T-helper 17 cell (primary cell): ENCODE results near the gene FKBP6. TPM values are rescaled to one million over a fixed set of nuclear protein-coding genes. Genes with fewer than 3 reads are reported as not detected.
"Not testable (repeated sequence)": the region's sequence is repeated elsewhere in the genome, so short reads cannot be mapped to it uniquely, and the experiment has no call there.

Source experiments
- ATAC-seq: fragments of 150-1000 bp; cut with Tn5 transposase; 2 replicates; pipeline ENCODE4 v1.10.0; 2021; ENCODE audit warnings: mild to moderate bottlenecking, moderate library complexity
- DNase-seq, 3 donors: peaks; one replicate each; pipeline versions ENCODE4 v3.0.0 to v3.0.0-alpha.2; 2020 to 2021
- H3K9me3 ChIP-seq: one replicate; pipeline ENCODE4 v1.7.0; 2013; ENCODE audit warnings: low read length, mild to moderate bottlenecking; ENCODE audit not compliant: control insufficient read depth, poor library complexity, severe bottlenecking
- H3K27ac Mint-ChIP-seq: one replicate; pipeline ENCODE4 v1.8.0; 2022; ENCODE audit warnings: mild to moderate bottlenecking, moderate library complexity, mixed read lengths
- H3K27me3 Mint-ChIP-seq: one replicate; pipeline ENCODE4 v1.8.0; 2022; ENCODE audit warnings: mixed read lengths
- H3K36me3 Mint-ChIP-seq: one replicate; pipeline ENCODE4 v1.8.0; 2022; ENCODE audit warnings: low read depth, mixed read lengths
- H3K4me1 Mint-ChIP-seq: one replicate; pipeline ENCODE4 v1.8.0; 2022; ENCODE audit warnings: mild to moderate bottlenecking, mixed read lengths
- H3K4me3 Mint-ChIP-seq: one replicate; pipeline ENCODE4 v1.8.0; 2022; ENCODE audit warnings: mild to moderate bottlenecking, moderate library complexity, mixed read lengths
- total RNA-seq, 4 donors: library from RNA in 2 of 4; stranded (reverse) in 2 of 4; gene quantifications; one replicate each; pipeline ENCODE4 v1.2.3 and lab custom pipeline; 2022 to 2026

FKBP6 gene
- total RNA-seq, 2 donors from 2014 or later, result not detected

GRCh38 chr7:73369622-73370021 lies 41.7 kb downstream of the FKBP6 start:
- H3K4me3 Mint-ChIP-seq, result no peak overlapping the region
- ATAC-seq (no peak), DNase-seq (no peak)
- H3K27ac Mint-ChIP-seq, result no peak overlapping the region
- H3K27me3 Mint-ChIP-seq, result peaks cover 24% of the 10 kb centered on the region
- H3K36me3 Mint-ChIP-seq, result peaks cover 2% of the 10 kb centered on the region
- peaks cover 3% of the 10 kb centered on the region for H3K4me1 Mint-ChIP-seq
- no peaks in the 10 kb centered on the region for H3K9me3 ChIP-seq

GRCh38 chr7:73373741-73374140 lies 45.8 kb downstream of the FKBP6 start:
- H3K36me3 Mint-ChIP-seq, result peaks cover 2% of the 10 kb centered on the region
- no peaks in the 10 kb centered on the region for H3K9me3 ChIP-seq
- DNase-seq, result no peak
- H3K27me3 Mint-ChIP-seq, result peaks cover 38% of the 10 kb centered on the region
- H3K4me1 Mint-ChIP-seq, result peaks cover 3% of the 10 kb centered on the region
- H3K4me3 Mint-ChIP-seq, result no peak overlapping the region
- ATAC-seq, result no peak
- peak overlapping the region; percentile 11 for H3K27ac Mint-ChIP-seq

GRCh38 chr7:73376262-73376661 lies 48.3 kb downstream of the FKBP6 start:
- H3K27ac Mint-ChIP-seq, H3K36me3 Mint-ChIP-seq, DNase-seq, ATAC-seq, H3K4me1 Mint-ChIP-seq, H3K9me3 ChIP-seq, H3K4me3 Mint-ChIP-seq: not testable (repeated sequence)
- H3K27me3 Mint-ChIP-seq, result peaks cover 28% of the 10 kb centered on the region

- no peaks in the 10 kb centered on the region for H3K36me3 Mint-ChIP-seq
- H3K27me3 Mint-ChIP-seq, result peaks cover 28% of the 10 kb centered on the region
- no peak overlapping the region for H3K27ac Mint-ChIP-seq
- no peaks in the 10 kb centered on the region for H3K9me3 ChIP-seq
- DNase-seq (no peak), ATAC-seq (no peak)
- no peak overlapping the region for H3K4me3 Mint-ChIP-seq
- H3K4me1 Mint-ChIP-seq, result no peaks in the 10 kb centered on the region
These were observed 48.9 kb downstream of the FKBP6 start for GRCh38 chr7:73376671-73377412.

GRCh38 chr7:73377413-73378200 lies 49.6 kb downstream of the FKBP6 start:
- H3K4me3 Mint-ChIP-seq, ATAC-seq, H3K36me3 Mint-ChIP-seq, H3K4me1 Mint-ChIP-seq, H3K9me3 ChIP-seq, H3K27ac Mint-ChIP-seq, DNase-seq: not testable (repeated sequence)
- H3K27me3 Mint-ChIP-seq, result peaks cover 28% of the 10 kb centered on the region

- no peak for DNase-seq
- H3K27ac Mint-ChIP-seq, result no peak overlapping the region
- no peak for ATAC-seq
- no peaks in the 10 kb centered on the region for H3K4me1 Mint-ChIP-seq
- peaks cover 3% of the 10 kb centered on the region for H3K9me3 ChIP-seq
- no peak overlapping the region for H3K4me3 Mint-ChIP-seq
- H3K27me3 Mint-ChIP-seq, result no peaks in the 10 kb centered on the region
- H3K36me3 Mint-ChIP-seq, result no peaks in the 10 kb centered on the region
These were observed 55.1 kb downstream of the FKBP6 start for GRCh38 chr7:73382934-73383503.

- DNase-seq (no peak), ATAC-seq (no peak)
- peaks cover 3% of the 10 kb centered on the region for H3K9me3 ChIP-seq
- Mint-ChIP-seq H3K27me3 (no peaks in the 10 kb centered on the region), H3K4me1 (no peaks in the 10 kb centered on the region), H3K36me3 (no peaks in the 10 kb centered on the region), H3K4me3 (no peak overlapping the region), H3K27ac (no peak overlapping the region)
These were observed 59.4 kb downstream of the FKBP6 start for GRCh38 chr7:73387221-73387828.

- Mint-ChIP-seq H3K27me3 (no peaks in the 10 kb centered on the region), H3K36me3 (no peaks in the 10 kb centered on the region), H3K4me1 (no peaks in the 10 kb centered on the region), H3K4me3 (no peak overlapping the region), H3K27ac (no peak overlapping the region)
- DNase-seq (no peak), ATAC-seq (no peak)
- H3K9me3 ChIP-seq, result peaks cover 3% of the 10 kb centered on the region
These were observed 60.0 kb downstream of the FKBP6 start for GRCh38 chr7:73387908-73388414.

GRCh38 chr7:73391396-73391795 lies 63.4 kb downstream of the FKBP6 start:
- H3K9me3 ChIP-seq, result peaks cover 3% of the 10 kb centered on the region
- Mint-ChIP-seq H3K36me3 (no peaks in the 10 kb centered on the region), H3K4me1 (no peaks in the 10 kb centered on the region), H3K4me3 (no peak overlapping the region), H3K27me3 (peaks cover 28% of the 10 kb centered on the region), H3K27ac (no peak overlapping the region)
- no peak for ATAC-seq
- DNase-seq, result no peak

- DNase-seq (no peak), ATAC-seq (no peak)
- no peaks in the 10 kb centered on the region for H3K4me1 Mint-ChIP-seq
- H3K9me3 ChIP-seq, result no peaks in the 10 kb centered on the region
- H3K27ac Mint-ChIP-seq, result no peak overlapping the region
- no peaks in the 10 kb centered on the region for H3K36me3 Mint-ChIP-seq
- H3K4me3 Mint-ChIP-seq, result no peak overlapping the region
- peaks cover 28% of the 10 kb centered on the region for H3K27me3 Mint-ChIP-seq
These were observed 66.5 kb downstream of the FKBP6 start for GRCh38 chr7:73394422-73394821.

GRCh38 chr7:73395538-73396503 lies 67.9 kb downstream of the FKBP6 start:
- no peaks in the 10 kb centered on the region for H3K9me3 ChIP-seq
- H3K36me3 Mint-ChIP-seq, result no peaks in the 10 kb centered on the region
- ATAC-seq (no peak), DNase-seq (no peak)
- no peak overlapping the region for H3K4me3 Mint-ChIP-seq
- no peak overlapping the region for H3K27ac Mint-ChIP-seq
- peaks cover 2% of the 10 kb centered on the region for H3K4me1 Mint-ChIP-seq
- H3K27me3 Mint-ChIP-seq, result peaks cover 33% of the 10 kb centered on the region

GRCh38 chr7:73397521-73398281 lies 69.7 kb downstream of the FKBP6 start:
- H3K9me3 ChIP-seq, result no peaks in the 10 kb centered on the region
- Mint-ChIP-seq H3K36me3 (no peaks in the 10 kb centered on the region), H3K27ac (no peak overlapping the region), H3K27me3 (peaks cover 33% of the 10 kb centered on the region), H3K4me3 (no peak overlapping the region), H3K4me1 (peaks cover 2% of the 10 kb centered on the region)
- DNase-seq (no peak), ATAC-seq (no peak)
